HG03108 (cell line): ENCODE results near the gene ZNF860.
"Not testable (repeated sequence)": the region's sequence is repeated elsewhere in the genome, so short reads cannot be mapped to it uniquely, and the experiment has no call there.

ENCODE experiments used
- ATAC-seq: cut with Tn5 transposase; IDR thresholded peaks from one replicate; pipeline ENCODE4 v1.9.1; 2021; ENCODE audit warnings: moderate library complexity; ENCODE audit not compliant: unreplicated experiment

Gene ZNF860

DNA sequence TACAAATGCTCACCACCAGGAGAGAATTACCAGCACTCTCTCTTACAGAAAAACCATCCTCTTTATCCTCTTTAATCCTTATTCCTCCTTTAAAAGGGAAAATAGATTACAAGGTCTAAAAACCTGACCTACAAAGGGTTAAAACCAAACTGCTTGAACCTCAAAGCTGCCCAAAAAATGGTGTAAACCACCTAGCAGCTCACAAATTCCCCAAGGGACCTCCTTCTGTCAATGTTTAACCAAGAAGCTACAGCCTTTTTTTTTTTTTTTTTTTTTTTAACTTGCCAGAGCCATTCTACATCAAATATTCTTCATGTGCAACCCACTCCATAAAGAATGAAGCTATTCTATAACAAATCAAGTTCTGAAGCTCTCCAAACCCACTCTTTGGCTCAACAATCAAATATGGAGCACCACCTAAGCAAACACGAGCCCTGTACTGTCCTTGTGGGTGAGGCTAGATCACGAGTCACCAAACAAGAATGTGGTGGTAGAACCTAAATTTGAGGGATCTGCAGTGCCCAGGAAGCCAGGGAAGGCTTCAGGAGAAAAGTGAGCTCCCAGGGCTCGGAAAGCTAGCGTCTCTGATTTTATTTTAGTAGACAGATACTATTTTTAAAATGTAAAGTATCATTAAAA lies 20.6 kb upstream of the ZNF860 start:
- ATAC-seq, result peak; percentile 43

DNA sequence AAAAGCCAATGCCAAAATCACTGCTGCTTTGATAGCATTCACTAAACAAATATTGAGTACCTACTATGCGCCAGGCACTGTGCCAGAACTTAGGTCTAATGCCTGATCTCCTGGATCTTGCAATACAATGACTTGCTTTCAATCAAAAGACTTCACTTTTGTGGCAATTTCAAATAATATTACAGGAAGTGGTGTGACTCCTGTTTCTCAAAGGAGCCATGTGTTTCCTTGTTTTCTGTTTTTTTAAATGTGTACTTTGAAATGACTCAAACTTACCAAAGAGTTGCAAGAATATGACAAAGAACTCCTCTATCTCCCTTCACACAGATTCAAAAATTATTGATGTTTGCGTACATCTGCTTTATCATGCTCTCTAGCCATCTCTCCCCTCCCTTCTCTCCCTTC lies 18.7 kb upstream of the ZNF860 start:
- ATAC-seq, result no peak

DNA sequence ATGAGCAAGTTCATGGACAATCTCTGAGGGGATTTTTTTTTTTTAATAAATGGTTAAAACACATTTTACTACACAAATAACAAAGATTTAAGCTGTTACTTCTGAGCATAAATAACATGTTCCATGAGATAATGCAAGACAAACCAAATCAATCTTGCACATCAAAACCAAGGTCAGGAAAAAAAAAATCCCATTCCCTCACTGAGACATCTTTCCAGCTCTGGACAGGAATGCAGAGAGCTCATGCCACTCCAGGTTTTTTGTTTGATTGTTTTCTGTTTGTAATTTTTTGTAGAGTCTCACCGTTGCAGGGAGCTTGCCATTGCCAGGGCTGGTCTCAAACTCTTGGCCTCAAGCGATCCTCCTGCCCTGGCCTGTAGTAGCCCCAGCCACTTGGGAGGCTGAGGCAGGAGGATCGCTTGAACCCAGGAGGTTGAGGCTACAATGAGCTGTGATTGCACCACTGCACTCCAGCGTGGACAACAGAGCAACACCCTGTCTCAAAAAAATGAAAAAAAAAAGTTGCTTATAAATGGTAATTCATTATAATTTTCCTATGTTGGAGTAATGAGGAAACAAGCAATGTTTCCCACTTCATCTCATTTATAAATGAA lies 14.5 kb upstream of the ZNF860 start:
- ATAC-seq, result no peak

DNA sequence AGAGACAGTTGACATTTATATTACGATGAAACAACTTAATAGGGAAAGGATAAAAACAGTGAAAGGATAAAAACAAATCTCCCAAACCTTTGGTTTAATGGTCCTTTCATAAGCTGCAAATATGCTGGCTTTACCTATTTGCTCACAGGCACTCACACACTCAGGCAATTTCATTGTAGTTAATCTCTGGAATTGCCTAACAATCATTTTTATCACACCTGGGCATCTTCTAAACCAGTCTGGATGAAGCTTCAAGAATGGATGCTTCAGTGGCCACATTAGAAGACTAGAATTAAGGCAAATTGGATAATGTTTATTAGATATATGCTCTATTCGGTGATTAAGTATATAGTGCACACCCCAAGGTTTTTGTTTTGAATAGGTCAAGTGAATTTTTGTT lies 14.0 kb upstream of the ZNF860 start:
- ATAC-seq, result no peak

DNA sequence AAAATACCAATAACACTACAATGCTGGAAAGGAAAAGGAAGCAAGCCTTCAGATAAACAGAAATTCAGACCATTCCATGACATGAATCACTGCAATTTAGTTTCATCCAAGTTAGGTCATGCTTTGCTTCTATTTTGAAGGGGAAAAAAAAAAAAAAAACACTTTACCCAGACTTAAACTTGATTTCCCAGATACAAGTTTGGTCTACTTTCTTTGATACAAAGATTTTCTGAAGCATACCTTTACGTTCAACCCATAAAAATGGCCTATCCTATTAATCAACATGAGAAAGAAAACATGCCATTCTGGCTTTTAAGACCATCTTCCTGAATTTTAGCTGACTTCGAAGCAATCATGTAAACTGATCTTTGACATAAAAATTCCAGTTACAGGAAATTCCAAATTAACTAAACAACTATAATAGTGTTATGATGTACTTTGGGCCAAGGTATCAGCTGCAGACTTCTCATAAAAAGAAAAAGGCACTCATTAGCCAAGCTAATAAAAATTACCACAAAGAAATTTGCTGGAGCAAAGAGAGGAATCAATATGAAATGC lies 13.1 kb upstream of the ZNF860 start:
- ATAC-seq, result no peak

DNA sequence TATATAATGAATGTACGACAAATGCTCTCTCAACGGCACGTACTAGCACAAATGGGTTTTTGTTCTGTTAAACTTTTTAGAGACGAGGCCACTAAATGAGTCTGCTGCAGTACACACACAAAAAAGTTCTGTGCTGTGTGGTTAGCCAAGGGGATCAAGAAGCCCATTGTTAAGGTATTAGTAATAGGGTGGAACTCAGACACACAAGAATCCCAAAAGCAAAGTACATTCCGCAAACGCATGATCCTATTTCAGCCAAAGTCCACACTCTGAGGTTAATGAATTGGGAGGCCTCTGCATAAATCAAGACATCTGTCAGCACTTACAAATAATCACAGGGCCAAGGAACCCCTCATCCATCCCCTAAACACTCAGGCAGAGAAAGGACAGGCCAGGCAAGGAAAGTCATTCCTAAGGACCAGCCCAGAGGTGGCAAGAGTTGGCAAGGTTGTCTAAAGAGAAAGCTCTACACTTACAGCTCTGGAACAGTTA lies 12.6 kb upstream of the ZNF860 start:
- ATAC-seq, result no peak

DNA sequence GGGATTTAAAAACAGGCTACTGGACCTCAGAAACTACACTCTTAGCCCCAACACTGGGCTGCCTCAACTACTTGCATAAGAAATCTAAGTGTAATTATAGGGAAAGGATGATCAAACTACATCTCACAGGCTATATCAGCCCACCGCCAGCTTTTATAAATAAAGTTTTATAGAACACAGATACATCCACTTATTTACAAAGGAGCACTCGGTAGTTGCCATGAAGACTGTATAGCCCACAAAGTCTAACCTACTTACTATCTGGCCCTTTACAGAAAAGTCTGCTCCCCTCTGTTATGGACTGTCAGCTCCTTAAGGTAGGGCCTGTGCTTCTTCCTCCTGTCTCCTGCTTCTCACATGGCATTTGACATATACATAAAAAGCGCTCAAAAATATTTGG lies 9.9 kb upstream of the ZNF860 start:
- no peak for ATAC-seq

DNA sequence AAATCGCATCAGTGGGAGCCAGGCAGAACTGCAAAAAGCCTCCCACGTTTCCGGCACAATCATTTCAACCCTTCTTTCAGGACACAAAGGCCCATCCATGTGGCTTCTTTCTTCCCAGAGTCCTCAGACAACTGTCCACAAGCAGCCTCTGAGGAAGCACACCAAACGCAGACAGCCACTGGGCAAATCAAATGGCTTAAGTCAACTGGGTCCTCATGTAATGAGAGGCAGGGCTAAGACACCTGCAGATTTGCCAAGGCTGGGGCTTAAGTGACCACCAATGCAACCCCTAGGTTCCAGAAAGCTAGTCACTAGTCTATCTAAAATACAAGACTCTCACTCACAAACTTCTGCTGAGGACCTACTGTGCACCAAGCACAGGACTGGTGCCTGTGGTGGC lies 8.5 kb upstream of the ZNF860 start:
- no peak for ATAC-seq

DNA sequence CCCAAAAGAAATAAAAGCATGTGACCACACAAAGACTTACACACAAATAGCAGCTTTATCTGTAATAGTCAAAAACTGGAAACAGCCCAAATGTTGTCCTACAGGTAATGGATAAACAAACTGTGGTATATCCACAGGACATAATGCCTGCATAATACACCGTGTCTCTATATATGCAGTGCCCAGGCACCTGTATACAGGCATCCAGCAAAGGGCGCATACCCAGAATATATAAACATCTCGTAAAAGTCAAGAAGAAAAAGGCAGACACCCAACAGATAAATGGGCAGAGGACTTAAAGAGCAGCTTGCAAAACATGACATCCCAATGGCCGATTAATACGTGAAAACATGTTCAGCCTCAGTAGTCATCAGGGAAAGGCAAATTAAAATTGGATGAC lies 7.7 kb upstream of the ZNF860 start:
- ATAC-seq, result no peak

DNA sequence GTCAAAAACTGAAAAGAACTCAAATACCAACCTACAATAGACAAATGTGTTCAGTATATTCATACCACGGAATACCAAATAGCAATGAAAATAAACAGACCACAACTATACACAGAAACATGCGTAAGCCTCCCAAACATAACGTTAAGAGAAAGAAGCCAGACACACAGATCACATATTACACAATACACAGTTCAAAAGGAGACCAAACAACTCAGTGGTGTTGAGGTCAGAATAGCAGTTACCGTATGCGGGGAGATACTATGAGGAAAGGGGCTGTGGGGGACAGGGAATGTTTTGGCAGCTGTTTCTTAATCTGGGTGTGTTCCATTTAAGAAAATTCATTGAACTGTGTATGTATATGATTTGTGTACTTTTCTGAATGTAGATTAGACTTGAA lies 7.1 kb upstream of the ZNF860 start:
- ATAC-seq, result no peak

DNA sequence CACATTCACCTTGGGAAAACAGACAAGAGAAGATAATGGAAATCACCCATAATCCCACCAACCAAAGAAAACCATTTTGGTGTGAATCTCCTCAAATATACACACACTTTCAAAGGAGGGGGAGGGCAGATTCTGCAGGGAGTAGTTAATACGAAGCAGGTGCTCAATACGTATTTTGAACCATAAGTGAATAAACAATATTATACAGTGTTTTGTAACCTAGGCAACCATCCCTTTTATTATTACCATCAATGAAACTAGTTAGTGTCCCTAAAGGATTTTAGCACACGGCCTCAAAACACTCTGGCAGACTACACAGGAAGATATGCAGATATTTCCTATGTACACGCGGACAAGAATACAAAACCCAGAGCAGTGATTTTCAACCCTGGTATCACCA lies 6.6 kb upstream of the ZNF860 start:
- ATAC-seq, result no peak

DNA sequence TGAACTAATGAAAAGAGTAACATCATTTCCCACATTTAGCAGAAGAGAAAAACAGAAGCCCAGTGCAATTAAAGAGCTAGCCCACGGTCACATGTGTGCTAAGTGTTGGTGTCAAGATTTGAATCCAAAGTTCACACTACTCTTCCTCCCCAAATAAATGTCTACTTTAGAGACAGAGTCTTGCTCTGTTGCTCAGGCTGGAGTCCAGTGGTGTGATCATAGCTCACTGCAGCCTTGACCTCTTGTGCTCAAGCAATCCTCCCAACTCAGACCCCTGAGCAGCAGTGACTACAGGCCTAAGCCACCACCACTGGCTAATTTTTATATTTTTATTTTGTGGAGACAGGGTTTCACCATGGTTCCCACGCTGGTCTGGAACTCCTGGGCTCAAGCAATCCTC lies 5.2 kb upstream of the ZNF860 start:
- ATAC-seq, result no peak

DNA sequence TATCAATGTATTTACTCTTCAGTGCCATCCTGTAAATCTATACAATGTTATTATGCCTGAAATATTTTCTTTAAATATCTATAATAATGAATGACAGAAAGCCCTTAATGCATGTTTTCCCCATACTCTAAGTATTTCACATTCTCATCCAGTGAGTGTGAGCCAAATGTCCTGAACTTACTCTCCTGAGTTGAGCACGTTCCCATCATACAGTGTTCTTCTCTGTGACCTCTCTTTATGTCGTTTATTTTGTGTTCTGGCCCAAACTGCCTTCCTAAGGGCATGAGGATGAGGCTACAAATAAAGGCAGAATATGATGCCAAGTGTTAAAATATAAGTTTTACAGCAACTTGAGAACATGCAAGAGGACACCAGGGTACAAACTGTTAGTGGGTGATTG lies 3.8 kb upstream of the ZNF860 start:
- ATAC-seq, result no peak

DNA sequence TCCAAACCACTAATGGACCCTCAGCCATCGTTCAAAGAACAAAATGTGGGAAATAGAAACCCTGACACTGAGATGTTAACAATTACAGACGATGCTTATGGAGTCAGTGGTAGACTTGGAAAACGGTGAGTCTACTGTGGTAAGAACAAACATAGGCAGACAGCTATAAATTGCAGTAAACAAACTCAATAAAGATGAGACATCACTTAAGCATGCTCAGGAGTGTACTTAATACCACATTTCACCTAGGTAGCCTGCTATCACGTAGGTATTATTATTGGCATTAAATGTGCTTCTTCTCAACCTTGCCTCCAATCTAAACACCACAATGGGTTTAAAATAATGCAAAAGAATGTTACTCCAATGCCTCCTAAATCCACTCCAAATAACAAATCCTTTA lies 3.0 kb upstream of the ZNF860 start:
- no peak for ATAC-seq

DNA sequence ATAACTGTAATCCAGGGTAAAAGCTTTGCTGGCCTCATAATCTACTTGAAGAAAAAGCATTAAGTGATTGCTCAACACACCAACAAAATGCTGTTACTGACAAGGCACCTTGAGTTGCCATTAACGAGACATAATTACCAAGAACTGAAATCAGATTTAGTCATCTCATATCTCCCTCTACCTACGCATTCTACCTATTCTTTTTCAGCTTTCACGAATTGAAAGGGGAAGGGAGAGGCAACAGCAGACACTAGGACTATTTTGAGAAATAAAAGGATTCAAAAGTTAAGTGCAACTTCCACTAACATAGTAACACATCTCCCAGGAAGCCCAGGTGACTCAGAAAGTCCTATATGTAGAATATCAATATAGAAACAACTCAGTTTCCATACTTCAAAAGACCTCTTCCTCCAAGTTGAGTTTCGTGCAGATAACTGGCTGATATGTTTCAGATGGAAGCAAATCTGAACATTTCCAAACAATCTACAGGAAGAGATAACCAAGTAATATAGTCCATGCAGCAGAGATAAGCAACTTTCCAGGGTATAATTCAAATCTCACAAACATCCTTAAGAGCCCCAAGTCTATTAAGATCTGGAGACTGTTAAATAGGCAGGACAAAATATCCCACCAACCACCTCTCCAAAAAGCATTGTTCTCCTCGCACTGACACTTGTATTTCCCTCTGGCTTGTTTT lies 2.4 kb upstream of the ZNF860 start:
- ATAC-seq, result no peak

DNA sequence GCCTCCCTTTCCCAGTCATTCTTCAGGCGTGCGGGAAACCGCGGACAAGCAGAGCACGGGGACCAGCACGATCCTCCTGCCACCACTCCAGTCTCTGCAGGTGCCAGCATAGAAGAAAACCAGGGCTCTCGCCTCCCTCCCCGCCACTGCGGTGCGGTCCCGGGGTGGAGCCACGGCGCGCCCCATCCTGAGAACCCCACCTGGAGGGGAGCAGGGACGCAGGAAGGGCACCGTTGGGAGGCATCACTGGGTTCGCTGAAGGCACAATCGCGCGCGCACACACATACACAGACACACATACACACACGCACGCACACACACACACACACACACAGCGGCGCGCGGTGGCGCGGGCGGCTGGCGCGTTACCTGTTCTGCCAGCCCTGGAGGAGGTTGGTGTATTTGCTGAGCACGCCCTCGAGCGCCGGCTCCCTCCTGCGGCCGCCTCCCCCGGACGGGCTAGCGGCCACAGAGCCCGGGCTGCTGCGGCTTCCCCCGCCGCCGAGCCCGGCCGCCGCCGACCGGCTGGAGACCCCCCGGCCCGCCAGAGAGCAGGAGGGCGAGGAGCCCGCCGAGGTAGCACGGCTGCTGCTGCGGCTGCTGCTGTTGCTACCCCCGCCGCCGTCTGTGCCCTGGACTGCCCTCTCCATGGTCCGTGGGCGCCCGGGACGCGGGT lies 882 bp upstream of the ZNF860 start:
- peak; percentile 47 for ATAC-seq

DNA sequence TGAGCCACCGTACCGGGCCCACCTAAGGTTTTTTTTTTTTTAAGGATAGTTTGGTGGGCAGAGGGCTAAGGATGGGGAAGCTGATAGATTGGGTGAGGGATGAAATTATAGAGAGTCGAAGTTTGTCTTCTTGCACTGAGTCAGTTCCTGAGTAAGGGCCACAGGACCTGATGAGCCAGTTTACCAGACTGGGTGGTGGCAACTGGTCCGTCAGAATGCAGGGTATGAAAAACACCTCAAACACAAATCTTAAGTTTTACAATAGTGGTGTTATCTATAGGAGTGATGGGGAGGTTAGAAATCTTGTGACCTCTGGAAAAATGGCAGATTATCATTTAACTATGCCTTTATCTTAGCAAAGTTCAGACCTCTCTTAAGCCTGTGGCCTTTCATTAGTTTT lies 2.8 kb downstream of the ZNF860 start:
- ATAC-seq, result no peak

DNA sequence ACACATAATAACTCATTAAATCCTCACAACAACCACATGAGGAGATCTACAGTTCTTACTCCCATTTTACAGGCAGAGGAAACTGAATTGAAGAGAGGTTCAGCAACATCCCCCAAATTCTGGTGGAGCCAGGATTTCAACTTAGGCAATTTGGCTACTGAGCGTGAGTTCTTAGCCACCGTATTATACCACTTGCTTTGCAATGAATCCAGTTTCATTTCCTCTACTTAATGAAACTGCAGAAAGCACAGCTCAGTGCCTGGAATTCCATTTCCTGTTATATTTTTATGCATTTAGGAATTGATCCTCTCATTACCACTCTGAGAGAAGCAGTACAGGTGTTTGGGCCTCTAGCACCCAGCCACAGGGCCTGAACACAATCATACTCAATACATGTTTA lies 4.3 kb downstream of the ZNF860 start:
- ATAC-seq, result no peak

DNA sequence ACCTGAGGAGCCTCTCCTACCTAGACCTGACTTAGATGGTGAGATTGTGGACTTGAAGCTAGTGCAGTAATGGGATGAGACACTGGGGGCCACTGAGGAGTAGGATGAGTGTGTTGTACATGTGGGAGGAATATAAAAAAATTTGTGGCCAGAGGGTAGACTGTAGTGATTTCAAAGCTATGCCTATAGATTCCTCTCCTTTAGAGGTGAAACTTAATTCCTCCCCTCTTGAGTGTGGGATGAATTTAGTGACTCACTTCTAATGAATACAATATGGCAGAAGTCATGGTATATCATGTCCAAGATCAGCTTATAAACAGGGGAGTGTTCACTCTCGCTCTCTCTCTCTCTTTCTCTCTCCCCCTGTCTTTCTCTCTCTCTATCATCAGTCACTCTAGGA lies 6.7 kb downstream of the ZNF860 start:
- ATAC-seq, result no peak

DNA sequence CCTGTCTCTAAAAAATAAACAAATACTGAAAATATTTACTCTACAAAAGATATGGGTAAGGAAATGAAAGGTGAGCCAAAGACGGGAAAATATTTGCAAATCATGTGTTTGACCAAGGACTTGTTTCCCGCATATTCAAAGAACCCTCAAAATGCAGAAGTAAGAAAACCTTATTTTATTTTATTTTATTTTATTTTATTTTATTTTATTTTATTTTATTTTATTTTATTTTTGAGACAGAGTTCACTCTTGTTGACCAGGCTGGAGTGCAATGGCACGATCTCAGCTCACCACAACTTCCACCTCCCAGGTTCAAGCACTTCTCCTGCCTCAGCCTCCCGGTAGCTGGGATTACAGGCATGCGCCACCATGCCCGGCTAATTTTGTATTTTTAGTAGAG lies 11.4 kb downstream of the ZNF860 start:
- ATAC-seq, result not testable (repeated sequence)

DNA sequence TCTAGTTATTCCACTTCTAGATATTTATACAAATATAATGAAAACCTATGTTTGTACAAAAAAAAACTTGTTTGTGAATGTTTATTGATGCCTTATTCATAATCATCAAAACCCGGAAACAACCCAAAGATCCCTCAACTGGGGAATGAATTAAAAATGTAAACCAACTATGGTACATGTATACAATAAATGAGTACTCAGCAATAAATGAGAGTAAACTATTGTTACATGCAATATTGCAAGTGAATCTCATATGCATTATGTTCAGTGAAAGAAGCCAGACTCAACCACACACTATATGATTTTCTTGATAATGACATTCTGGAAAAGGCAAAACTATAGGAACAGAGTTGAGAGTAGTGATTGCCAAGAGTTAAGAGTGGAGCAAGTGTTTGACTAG lies 12.3 kb downstream of the ZNF860 start:
- ATAC-seq, result no peak

DNA sequence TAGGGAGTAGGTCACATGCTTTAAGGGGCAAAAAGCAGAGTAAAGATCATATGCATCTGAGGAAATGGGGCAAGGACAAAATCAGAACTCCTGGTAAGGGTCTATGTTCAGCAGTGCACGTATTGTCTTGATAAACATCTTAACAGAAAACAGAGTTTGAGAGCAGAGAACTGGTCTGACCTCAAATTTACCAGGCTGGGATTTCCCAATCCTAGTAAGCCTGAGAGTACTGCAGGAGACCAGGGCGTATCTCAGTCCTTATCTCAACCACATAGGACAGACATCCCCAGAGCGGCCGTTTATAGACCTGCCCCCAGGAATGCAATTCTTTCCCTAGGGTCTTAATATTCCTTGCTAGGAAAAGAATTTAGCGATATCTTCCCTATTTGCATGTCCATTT lies 13.5 kb downstream of the ZNF860 start:
- ATAC-seq, result not testable (repeated sequence)
